Common myeloid progenitor, CD34-positive (primary cell): ENCODE data around the gene PPM1M.

Source experiments
- CTCF ChIA-PET: fragments of 350-600 bp; sonication (Branson Sonifier 250); formaldehyde crosslinking; loops from one replicate; lab custom pipeline; 2021; ENCODE audit warnings: antibody characterized with exemption; lab: Charles Lee
- POLR2A ChIA-PET: fragments of 350-600 bp; sonication (Branson Sonifier 250); formaldehyde crosslinking; loops from one replicate; lab custom pipeline; 2021; ENCODE audit warnings: antibody characterized with exemption; lab: Charles Lee
- DNase-seq, 3 donors: peaks; one replicate each; pipeline versions ENCODE4 v3.0.0 to v3.0.0-alpha.2; 2013
- H3K27ac ChIP-seq, 2 experiments: 1 replicate in 1 of 2; 2 replicates in 1 of 2; pipeline ENCODE4 v1.7.0; 2013; ENCODE audit warnings: inconsistent platforms in 2 of 2, low read length in 2 of 2, mild to moderate bottlenecking in 2 of 2, low read depth in 1 of 2, moderate library complexity in 1 of 2; ENCODE audit not compliant: severe bottlenecking in 2 of 2, insufficient read depth in 1 of 2, poor library complexity in 1 of 2
- H3K27me3 ChIP-seq, 5 experiments: replicated peaks in 2 of 5; 1 replicate in 3 of 5; 2 replicates in 2 of 5; pipeline versions ENCODE4 v1.6.1 to v1.7.0; 2013; ENCODE audit warnings: low read length in 4 of 5, mild to moderate bottlenecking in 2 of 5, moderate library complexity in 2 of 5, inconsistent platforms in 1 of 5; ENCODE audit not compliant: insufficient read depth in 5 of 5, control insufficient read depth in 4 of 5
- H3K36me3 ChIP-seq, 4 experiments: 1 replicate in 2 of 4; 2 replicates in 2 of 4; pipeline versions ENCODE4 v1.6.1 to v1.7.0; 2013; ENCODE audit warnings: low read length in 3 of 4, control low read depth in 1 of 4, mild to moderate bottlenecking in 1 of 4; ENCODE audit not compliant: control insufficient read depth in 4 of 4, insufficient read depth in 4 of 4
- H3K4me1 ChIP-seq, 4 experiments: 1 replicate in 3 of 4; 2 replicates in 1 of 4; pipeline versions ENCODE4 v1.6.1 to v1.7.1; 2013; ENCODE audit warnings: low read length in 3 of 4, mild to moderate bottlenecking in 3 of 4, control low read depth in 1 of 4, inconsistent platforms in 1 of 4, moderate library complexity in 1 of 4; ENCODE audit not compliant: control insufficient read depth in 4 of 4, insufficient read depth in 4 of 4; ENCODE audit errors: control extremely low read depth in 1 of 4
- H3K4me3 ChIP-seq, 7 experiments: 1 replicate in 4 of 7; 2 replicates in 3 of 7; pipeline versions ENCODE4 v1.5.1 to v1.7.0; 2013; ENCODE audit warnings: mild to moderate bottlenecking in 7 of 7, low read length in 6 of 7, moderate library complexity in 6 of 7, inconsistent platforms in 2 of 7, low read depth in 2 of 7, control low read depth in 1 of 7; ENCODE audit not compliant: insufficient read depth in 4 of 7, control insufficient read depth in 1 of 7; ENCODE audit errors: extremely low read depth in 1 of 7
- H3K9me3 ChIP-seq, 5 experiments: 1 replicate in 4 of 5; 2 replicates in 1 of 5; pipeline versions ENCODE4 v1.6.1 to v1.7.1; 2013; ENCODE audit warnings: low read length in 4 of 5, mild to moderate bottlenecking in 2 of 5, inconsistent platforms in 1 of 5, low read depth in 1 of 5, moderate library complexity in 1 of 5; ENCODE audit not compliant: control insufficient read depth in 4 of 5, insufficient read depth in 2 of 5; ENCODE audit errors: control extremely low read depth in 1 of 5
- WGBS: methylation state at CpG from one replicate; pipeline ENCODE4 v1.1.5; 2013; ENCODE audit not compliant: insufficient coverage; 5-methylcytosine and 5-hydroxymethylcytosine counted together

The PPM1M gene

DNA sequence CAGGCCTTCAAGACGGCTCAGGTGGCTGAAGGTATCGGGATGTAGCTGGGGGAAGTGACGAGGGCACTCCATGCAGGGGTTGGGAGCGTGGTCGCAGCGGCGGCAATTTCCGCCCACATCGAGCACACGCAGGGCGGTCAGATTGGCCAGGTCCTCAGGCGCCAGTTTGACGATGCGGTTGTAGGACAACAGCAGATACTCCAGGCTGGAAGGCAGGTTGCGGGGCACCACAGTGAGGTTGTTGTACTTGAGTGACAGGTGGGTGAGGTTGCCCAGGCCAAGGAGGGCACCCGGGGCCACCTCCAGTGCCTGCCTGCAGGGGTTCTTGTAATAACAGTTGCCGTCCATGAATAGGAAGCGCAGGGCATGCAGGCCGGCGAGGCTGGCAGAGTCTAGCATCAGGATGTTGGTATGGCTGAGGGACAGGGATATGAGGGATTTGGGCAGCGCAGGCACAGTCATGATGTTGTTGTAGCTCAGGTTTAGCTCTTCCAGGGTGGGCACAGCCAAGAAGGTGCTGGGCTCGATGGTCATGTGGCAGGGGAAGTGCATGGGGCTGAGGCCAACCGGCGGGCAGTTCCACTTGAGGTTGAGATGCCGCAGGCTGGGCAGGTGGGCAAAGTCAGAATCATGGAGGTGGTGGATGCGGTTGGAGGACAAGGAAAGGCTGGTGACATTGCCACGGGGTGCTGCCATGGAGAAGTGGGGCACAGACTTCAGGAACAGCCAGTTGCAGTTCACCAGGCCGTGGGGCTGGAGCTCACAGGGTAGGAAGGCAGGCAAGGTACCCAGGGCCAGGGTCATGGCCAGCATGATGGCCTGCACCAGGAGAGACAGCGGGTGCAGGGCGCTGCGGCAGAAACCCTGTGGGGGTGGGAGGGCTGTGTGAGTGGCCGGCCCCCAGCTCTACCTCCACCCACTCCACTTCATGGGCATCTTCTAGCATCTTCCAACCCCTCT is 21.8 kb upstream of the PPM1M start:
- ChIA-PET CTCF (interaction anchor here (1.0 to 14.2 kb wide), 8 partner anchors 7 to 117 kb away, joined by 3 to 122 read pairs (median 43); partner anchors contain the start of genes GLYCTK and TWF2), POLR2A (interaction anchor here (1.6 kb wide), 1 partner anchor 35 kb away, joined by 4 read pairs; no protein-coding TSS in a partner anchor)
- no peak overlapping the region for H3K4me3 ChIP-seq
- no peaks in the 10 kb centered on the region for H3K27me3 ChIP-seq
- H3K36me3 ChIP-seq: peaks cover 0 to 16% (median 6%) of the 10 kb centered on the region in 4 experiments
- peaks cover 0 to 60% (median 47%) of the 10 kb centered on the region in 4 experiments for H3K4me1 ChIP-seq
- no peak for DNase-seq
- 98% methylated on average over 24 of the region's 32 CpGs for WGBS
- no peaks in the 10 kb centered on the region for H3K9me3 ChIP-seq
- H3K27ac ChIP-seq: no peak overlapping the region

DNA sequence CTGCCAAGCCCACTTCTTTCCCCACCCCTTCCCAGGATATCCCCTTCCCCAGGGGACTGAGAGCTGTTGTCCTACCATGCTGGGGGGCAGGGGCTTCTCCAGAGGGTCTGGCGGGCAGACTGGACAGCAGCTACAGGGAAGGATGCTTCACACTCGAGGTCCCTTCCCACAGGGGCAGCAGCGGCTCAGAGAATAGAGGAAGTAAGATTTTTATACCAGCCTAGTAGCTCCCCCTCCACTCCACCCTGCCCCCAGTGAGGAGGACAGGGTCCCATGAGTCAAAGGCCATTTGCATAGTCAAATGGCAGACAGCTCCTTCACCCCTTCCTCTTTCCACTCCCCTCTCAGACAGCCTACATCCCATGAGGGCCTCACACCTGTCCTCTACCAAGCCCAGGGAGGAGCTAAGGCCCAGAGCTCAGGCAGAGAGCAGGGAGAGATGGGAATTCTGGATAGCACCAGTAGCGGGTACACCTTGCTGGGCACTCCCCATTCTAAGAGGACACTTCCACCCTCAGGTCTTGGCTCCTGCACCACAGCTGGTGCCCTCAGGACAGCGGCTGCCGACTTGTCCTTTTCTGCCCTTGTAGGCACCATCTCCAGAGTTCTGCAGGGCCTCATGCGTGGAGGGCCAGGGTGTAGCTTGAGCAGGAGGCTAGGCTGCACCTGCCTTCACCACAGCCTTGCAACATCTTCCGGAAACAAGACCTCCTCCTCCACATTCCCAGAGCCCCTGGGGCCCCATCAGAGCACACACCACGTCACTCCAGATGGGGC is 19.9 kb upstream of the PPM1M start, which contains the start of gene TLR9:
TLR9 (minus strand) TSS at position 194 of the 777 bp plus-strand sequence; CDS start at position 78, 116 bp downstream.
- 31% methylated on average over 7 of the region's 9 CpGs for WGBS
- no peaks in the 10 kb centered on the region for H3K27me3 ChIP-seq
- H3K9me3 ChIP-seq: no peaks in the 10 kb centered on the region
- H3K36me3 ChIP-seq: peaks cover 2 to 35% (median 21%) of the 10 kb centered on the region in 4 experiments
- peak within 1 kb of the TSS in 1 of 2 experiments; percentile 31 for H3K27ac ChIP-seq
- CTCF ChIA-PET: interaction anchor here (0.9 to 14.2 kb wide), 13 partner anchors 9 to 115 kb away, joined by 3 to 122 read pairs (median 5); partner anchors contain the start of gene GLYCTK
- peak within 1 kb of the TSS in 2 of 7 experiments; percentile 19 to 32 for H3K4me3 ChIP-seq
- POLR2A ChIA-PET: interaction anchor here (0.7 to 1.7 kb wide), 3 partner anchors 9 to 53 kb away, joined by 3 to 6 read pairs (median 4); partner anchors contain the start of genes TWF2 and WDR82
- peaks cover 0 to 45% (median 39%) of the 10 kb centered on the region in 4 experiments for H3K4me1 ChIP-seq
- DNase-seq: peak; percentile 71 to 92 (median 92)

DNA sequence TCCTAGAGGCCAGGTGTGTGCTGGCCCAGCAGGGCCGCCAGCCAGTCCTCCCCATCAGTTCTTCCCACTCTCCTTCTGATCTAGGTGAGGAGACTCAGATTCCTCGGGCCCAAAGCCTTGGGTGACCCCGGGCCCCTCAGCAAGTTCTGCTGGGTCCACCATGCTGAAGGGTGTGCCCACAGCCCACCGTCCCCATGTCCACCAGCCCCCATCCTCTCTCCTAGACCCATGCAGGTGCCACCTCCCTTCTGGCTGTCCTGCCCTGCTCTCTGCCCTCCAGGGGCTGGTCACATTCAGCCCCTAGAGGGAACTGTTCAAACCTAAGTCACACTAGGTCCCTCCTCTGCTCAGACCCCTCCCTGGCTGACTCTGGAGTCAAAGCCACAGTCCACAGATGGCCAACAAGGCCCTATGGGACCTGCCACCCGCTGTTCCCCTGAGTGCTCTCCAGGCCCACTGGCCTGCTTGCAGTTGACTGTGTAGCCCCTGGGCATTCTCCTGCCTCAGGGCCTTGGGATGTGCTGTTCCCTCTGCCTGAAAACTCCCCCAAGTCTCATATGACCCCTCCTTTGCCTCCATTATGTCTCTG is 19.2 kb upstream of the PPM1M start:
- DNase-seq: no peak
- ChIA-PET CTCF (interaction anchor here (0.9 to 14.2 kb wide), 6 partner anchors 9 to 114 kb away, joined by 3 to 122 read pairs (median 4); partner anchors contain the start of gene GLYCTK), POLR2A (interaction anchor here (1.0 to 1.7 kb wide), 2 partner anchors 10 to 52 kb away, joined by 4 to 6 read pairs; partner anchors contain the start of gene WDR82)
- Histone ChIP-seq H3K27ac (peak overlapping the region in 1 of 2 experiments; percentile 31), H3K4me3 (peak overlapping the region in 2 of 7 experiments; percentile 4 to 19), H3K4me1 (peaks cover 0 to 44% (median 39%) of the 10 kb centered on the region in 4 experiments), H3K27me3 (no peaks in the 10 kb centered on the region), H3K9me3 (no peaks in the 10 kb centered on the region), H3K36me3 (peaks cover 4 to 42% (median 26%) of the 10 kb centered on the region in 4 experiments)
- WGBS: 88% methylated on average over 4 of the region's 5 CpGs

DNA sequence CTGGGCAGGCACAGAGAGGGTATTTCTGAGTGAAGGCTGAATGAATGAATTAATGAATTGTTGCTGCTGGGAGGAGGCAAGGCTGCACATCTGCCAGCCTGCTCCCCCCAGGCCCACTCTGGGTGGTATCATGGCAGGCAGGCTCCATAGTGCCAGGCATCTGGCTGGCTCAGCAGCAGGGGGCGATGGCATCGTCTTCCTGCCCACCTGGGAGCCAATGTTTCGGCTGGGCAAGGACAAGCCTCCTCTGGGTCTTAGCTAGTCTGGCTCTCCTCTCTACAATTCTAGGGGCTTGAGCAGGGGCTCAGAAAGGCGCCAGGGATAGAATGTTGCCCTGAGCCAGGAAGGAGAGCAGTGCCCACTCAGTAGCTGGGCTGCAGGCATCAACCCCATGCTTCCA is 18.4 kb upstream of the PPM1M start:
- Histone ChIP-seq H3K4me1 (peaks cover 0 to 46% (median 41%) of the 10 kb centered on the region in 4 experiments), H3K27me3 (no peaks in the 10 kb centered on the region), H3K9me3 (no peaks in the 10 kb centered on the region), H3K36me3 (peaks cover 4 to 49% (median 29%) of the 10 kb centered on the region in 4 experiments), H3K4me3 (no peak overlapping the region), H3K27ac (no peak overlapping the region)
- WGBS: 92% methylated on average over 4 of the region's 4 CpGs
- CTCF ChIA-PET: interaction anchor here (1.1 to 14.2 kb wide), 5 partner anchors 9 to 113 kb away, joined by 3 to 122 read pairs (median 5); partner anchors contain the start of genes GLYCTK and WDR82
- POLR2A ChIA-PET: no interaction called here
- no peak for DNase-seq

DNA sequence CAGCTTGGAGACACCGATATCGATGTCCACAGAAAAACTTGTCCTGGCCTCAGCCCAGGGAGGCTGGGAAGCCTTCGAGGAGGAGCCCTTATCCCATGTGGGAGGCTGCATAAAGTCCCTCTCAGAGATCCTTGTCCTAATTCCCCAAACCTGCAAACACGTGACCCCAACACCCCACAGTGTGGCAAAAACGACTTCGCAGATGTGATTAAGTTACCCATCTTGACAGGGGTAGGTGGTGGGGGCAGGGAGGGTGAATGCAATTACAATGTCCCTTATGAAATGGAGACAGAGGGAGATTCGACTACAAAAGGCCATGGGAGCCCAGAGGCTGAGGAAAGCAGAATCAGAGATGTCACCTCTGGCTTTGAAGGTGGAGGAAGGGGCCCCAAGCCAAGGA is 17.8 kb upstream of the PPM1M start:
- no peak for DNase-seq
- WGBS: 89% methylated on average over 3 of the region's 7 CpGs
- no peak overlapping the region for H3K27ac ChIP-seq
- peaks cover 4 to 53% (median 31%) of the 10 kb centered on the region in 4 experiments for H3K36me3 ChIP-seq
- H3K4me1 ChIP-seq: peaks cover 0 to 46% (median 38%) of the 10 kb centered on the region in 4 experiments
- no peaks in the 10 kb centered on the region for H3K9me3 ChIP-seq
- H3K27me3 ChIP-seq: no peaks in the 10 kb centered on the region
- ChIA-PET CTCF (interaction anchor here (1.1 to 14.2 kb wide), 6 partner anchors 7 to 113 kb away, joined by 3 to 122 read pairs (median 35); partner anchors contain the start of genes GLYCTK and WDR82), POLR2A (no interaction called here)
- no peak overlapping the region for H3K4me3 ChIP-seq

DNA sequence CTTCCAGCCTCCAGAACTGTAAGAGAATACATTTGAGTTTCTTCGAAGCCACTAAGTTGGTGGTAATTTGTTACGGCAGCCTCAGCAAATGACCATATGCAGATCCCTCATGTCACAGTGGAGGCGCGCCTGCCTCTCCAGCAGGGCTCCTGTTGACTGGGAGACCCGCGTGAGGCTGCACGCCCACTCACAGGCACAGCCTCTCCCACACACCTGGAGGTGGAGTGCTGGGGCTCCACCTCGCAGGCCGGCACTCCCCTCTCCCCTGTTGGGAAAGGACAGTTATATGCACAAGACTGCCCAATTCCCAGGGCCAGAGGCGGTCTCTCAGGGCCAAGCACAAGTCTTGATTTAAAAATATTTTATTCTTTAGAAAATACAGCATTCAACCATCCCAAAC is 17.3 kb upstream of the PPM1M start:
- WGBS: 94% methylated on average over 7 of the region's 10 CpGs
- ChIA-PET POLR2A (no interaction called here), CTCF (interaction anchor here (5.0 to 14.2 kb wide), 3 partner anchors 8 to 112 kb away, joined by 37 to 122 read pairs (median 85); no protein-coding TSS in a partner anchor)
- H3K27ac ChIP-seq: no peak overlapping the region
- DNase-seq: no peak
- peaks cover 0 to 44% (median 38%) of the 10 kb centered on the region in 4 experiments for H3K4me1 ChIP-seq
- no peaks in the 10 kb centered on the region for H3K27me3 ChIP-seq
- H3K4me3 ChIP-seq: no peak overlapping the region
- H3K36me3 ChIP-seq: peaks cover 4 to 58% (median 32%) of the 10 kb centered on the region in 4 experiments
- H3K9me3 ChIP-seq: no peaks in the 10 kb centered on the region
